ENCODE measurements around the gene VAV2.

VAV2 gene

GRCh38 chr9:133999851-134000265 is 7.7 kb upstream of the VAV2 start:
- no peak for TF ChIP-seq CTCF (IDR thresholded peaks at IDR 0.05)
- no peak overlapping the region for H2AFZ ChIP-seq
- no peaks in the 10 kb centered on the region for H3K9me3 ChIP-seq (ENCODE audit: control insufficient read depth, low read length)
- no peaks in the 10 kb centered on the region for H3K4me1 ChIP-seq
- H3K79me2 ChIP-seq = no peaks in the 10 kb centered on the region
- no peaks in the 10 kb centered on the region for H3K27me3 ChIP-seq (ENCODE audit: control insufficient read depth, insufficient read depth, low read length)
- H3K36me3 ChIP-seq (ENCODE audit: control insufficient read depth, insufficient read depth, low read length) = no peaks in the 10 kb centered on the region
- no peak overlapping the region for H3K4me3 ChIP-seq (ENCODE audit: low read depth, low read length)
- no peak overlapping the region for H3K27ac ChIP-seq
- no peak overlapping the region for H3K9ac ChIP-seq
- H3K4me2 ChIP-seq (ENCODE audit: low read length) = no peak overlapping the region

- no peaks in the 10 kb centered on the region for H3K4me1 ChIP-seq
- no peak overlapping the region for H3K9ac ChIP-seq
- no peak overlapping the region for H3K4me3 ChIP-seq (ENCODE audit: low read depth, low read length)
- no peaks in the 10 kb centered on the region for H3K27me3 ChIP-seq (ENCODE audit: control insufficient read depth, insufficient read depth, low read length)
- H3K79me2 ChIP-seq = no peaks in the 10 kb centered on the region
- no peak overlapping the region for H2AFZ ChIP-seq
- TF ChIP-seq CTCF (IDR thresholded peaks at IDR 0.05) = no peak
- H3K4me2 ChIP-seq (ENCODE audit: low read length) = no peak overlapping the region
- H3K36me3 ChIP-seq (ENCODE audit: control insufficient read depth, insufficient read depth, low read length) = no peaks in the 10 kb centered on the region
- no peak overlapping the region for H3K27ac ChIP-seq
- no peaks in the 10 kb centered on the region for H3K9me3 ChIP-seq (ENCODE audit: control insufficient read depth, low read length)
Observed at GRCh38 chr9:133998915-133999595, 6.9 kb upstream of the VAV2 start.

GRCh38 chr9:133997584-133997983 is 5.5 kb upstream of the VAV2 start:
- Histone ChIP-seq H3K36me3 (ENCODE audit: control insufficient read depth, insufficient read depth, low read length) (no peaks in the 10 kb centered on the region), H3K9ac (no peak overlapping the region), H3K4me2 (ENCODE audit: low read length) (no peak overlapping the region), H3K4me1 (peaks cover 4% of the 10 kb centered on the region), H3K9me3 (ENCODE audit: control insufficient read depth, low read length) (no peaks in the 10 kb centered on the region), H3K27me3 (ENCODE audit: control insufficient read depth, insufficient read depth, low read length) (no peaks in the 10 kb centered on the region), H3K79me2 (peaks cover 2% of the 10 kb centered on the region), H3K4me3 (ENCODE audit: low read depth, low read length) (no peak overlapping the region), H2AFZ (no peak overlapping the region), H3K27ac (no peak overlapping the region)
- no peak for TF ChIP-seq CTCF (IDR thresholded peaks at IDR 0.05)

- no peak overlapping the region for H3K4me2 ChIP-seq (ENCODE audit: low read length)
- H2AFZ ChIP-seq = no peak overlapping the region
- H3K4me3 ChIP-seq (ENCODE audit: low read depth, low read length) = no peak overlapping the region
- no peak overlapping the region for H3K9ac ChIP-seq
- H3K36me3 ChIP-seq (ENCODE audit: control insufficient read depth, insufficient read depth, low read length) = no peaks in the 10 kb centered on the region
- H3K9me3 ChIP-seq (ENCODE audit: control insufficient read depth, low read length) = no peaks in the 10 kb centered on the region
- no peak for TF ChIP-seq CTCF (IDR thresholded peaks at IDR 0.05)
- H3K4me1 ChIP-seq = peaks cover 4% of the 10 kb centered on the region
- H3K79me2 ChIP-seq = peaks cover 2% of the 10 kb centered on the region
- no peaks in the 10 kb centered on the region for H3K27me3 ChIP-seq (ENCODE audit: control insufficient read depth, insufficient read depth, low read length)
- H3K27ac ChIP-seq = no peak overlapping the region
Observed at GRCh38 chr9:133996531-133997520, 4.7 kb upstream of the VAV2 start.
